H1 (cell line): ENCODE data around the gene THADA. TPM values are rescaled to one million over a fixed set of nuclear protein-coding genes. Genes with fewer than 3 reads are reported as not detected.

Source experiments
- CTCF ChIA-PET: fragments of 300-600 bp; sonication (Branson Sonifier 250); formaldehyde crosslinking; loops from one replicate; lab custom pipeline; 2021; ENCODE audit not compliant: partially characterized antibody; lab: Charles Lee
- POLR2A ChIA-PET: fragments of 300-600 bp; sonication (Branson Sonifier 250); formaldehyde crosslinking; loops from one replicate; lab custom pipeline; 2021; ENCODE audit warnings: inconsistent platforms; ENCODE audit not compliant: partially characterized antibody; lab: Charles Lee
- DNase-seq, 2 experiments: peaks; one replicate each; pipeline versions ENCODE4 v3.0.0 to v3.0.0-alpha.2; 2010 to 2022; ENCODE audit warnings: low spot score in 2 of 2, low read depth in 1 of 2, mixed read lengths in 1 of 2
- FAIRE-seq: peaks from 2 replicates; lab custom pipeline; 2011; peaks lifted over from hg19 to GRCh38; lab: Jason Lieb, UNC
- H2AFZ ChIP-seq: 2 replicates; pipeline ENCODE4 v1.8.1; 2012; ENCODE audit warnings: low read length, inconsistent platforms
- H2AK5ac ChIP-seq: 2 replicates; pipeline ENCODE4 v1.6.1; 2013; ENCODE audit warnings: low read depth, low read length
- H2BK120ac ChIP-seq: replicated peaks from 2 replicates; pipeline ENCODE3; 2013; ENCODE audit warnings: low read depth, low read length, inconsistent platforms
- H2BK12ac ChIP-seq: 2 replicates; pipeline ENCODE4 v1.6.1; 2013; ENCODE audit warnings: low read depth, low read length
- H2BK15ac ChIP-seq: 2 replicates; pipeline ENCODE4 v1.6.1; 2013; ENCODE audit warnings: low read length
- H2BK20ac ChIP-seq: 2 replicates; pipeline ENCODE4 v1.6.1; 2013; ENCODE audit warnings: low read length
- H2BK5ac ChIP-seq: 2 replicates; pipeline ENCODE4 v1.6.1; 2013; ENCODE audit warnings: low read depth, low read length
- H3K14ac ChIP-seq: 2 replicates; pipeline ENCODE4 v1.6.1; 2013; ENCODE audit warnings: inconsistent platforms; ENCODE audit not compliant: insufficient read length
- H3K18ac ChIP-seq: 2 replicates; pipeline ENCODE4 v1.6.1; 2013; ENCODE audit warnings: low read length; ENCODE audit errors: extremely low read depth
- H3K23ac ChIP-seq: 2 replicates; pipeline ENCODE4 v1.6.1; 2013; ENCODE audit warnings: inconsistent platforms; ENCODE audit not compliant: insufficient read length
- H3K23me2 ChIP-seq: 2 replicates; pipeline ENCODE4 v1.6.1; 2013; ENCODE audit warnings: low read depth, low read length
- H3K27ac ChIP-seq: 2 replicates; pipeline ENCODE4 v1.6.1; 2011; ENCODE audit warnings: low read depth, low read length, inconsistent platforms
- H3K27me3 ChIP-seq, 4 experiments: replicated peaks in 1 of 4; 1 replicate in 1 of 4; 2 replicates in 3 of 4; pipeline versions ENCODE4 v1.6.1 to v1.8.1; 2011 to 2013; ENCODE audit warnings: low read length in 3 of 4, mild to moderate bottlenecking in 3 of 4, inconsistent platforms in 2 of 4, mixed read lengths in 2 of 4, moderate library complexity in 1 of 4; ENCODE audit not compliant: control insufficient read depth in 3 of 4, insufficient read depth in 3 of 4; ENCODE audit errors: extremely low read depth in 1 of 4
- H3K36me3 ChIP-seq, 4 experiments: 2 replicates each; pipeline versions ENCODE4 v1.6.1 to v1.8.1; 2011 to 2013; ENCODE audit warnings: mild to moderate bottlenecking in 4 of 4, low read length in 3 of 4, moderate library complexity in 2 of 4, control low read depth in 1 of 4, inconsistent platforms in 1 of 4; ENCODE audit not compliant: insufficient read depth in 4 of 4, control insufficient read depth in 2 of 4
- H3K4ac ChIP-seq: replicated peaks from 2 replicates; pipeline ENCODE3; 2013; ENCODE audit warnings: low read length, low read depth, mixed read lengths, inconsistent platforms; ENCODE audit not compliant: insufficient read length
- H3K4me1 ChIP-seq, 4 experiments: replicated peaks in 1 of 4; 1 replicate in 1 of 4; 2 replicates in 3 of 4; pipeline versions ENCODE4 v1.6.1 to v1.8.1; 2011 to 2013; ENCODE audit warnings: low read length in 3 of 4, inconsistent platforms in 2 of 4, mixed read lengths in 1 of 4; ENCODE audit not compliant: insufficient read depth in 4 of 4, control insufficient read depth in 3 of 4
- H3K4me2 ChIP-seq, 2 experiments: 2 replicates each; pipeline versions ENCODE4 v1.6.1 to v1.8.1; 2011 to 2013; ENCODE audit warnings: low read depth in 2 of 2, low read length in 2 of 2, control low read depth in 1 of 2, inconsistent platforms in 1 of 2, mild to moderate bottlenecking in 1 of 2; ENCODE audit not compliant: insufficient read depth in 1 of 2
- H3K4me3 ChIP-seq, 4 experiments: fragments of 200-600, 300-600 bp in 1 of 4; sonication (generic), shearing (Covaris generic), sonication (Bioruptor Twin) in 1 of 4; 2 replicates each; pipeline versions ENCODE4 v1.5.1 to v1.8.1; 2011 to 2016; ENCODE audit warnings: low read length in 4 of 4, low read depth in 3 of 4, control low read depth in 2 of 4, inconsistent platforms in 2 of 4, mild to moderate bottlenecking in 2 of 4, mixed read lengths in 1 of 4, moderate library complexity in 1 of 4; ENCODE audit not compliant: insufficient read depth in 2 of 4; ENCODE audit errors: extremely low read depth in 1 of 4
- H3K56ac ChIP-seq: replicated peaks from 2 replicates; pipeline ENCODE3; 2013; ENCODE audit warnings: low read depth, mild to moderate bottlenecking, mixed read lengths, low read length, inconsistent platforms; ENCODE audit not compliant: insufficient read length
- H3K79me1 ChIP-seq: 2 replicates; pipeline ENCODE4 v1.6.1; 2013; ENCODE audit warnings: low read depth, low read length, control low read depth
- H3K79me2 ChIP-seq, 2 experiments: 2 replicates each; pipeline versions ENCODE4 v1.6.1 to v1.8.1; 2012 to 2013; ENCODE audit warnings: low read length in 2 of 2, mild to moderate bottlenecking in 2 of 2, inconsistent platforms in 1 of 2; ENCODE audit not compliant: insufficient read depth in 2 of 2, control insufficient read depth in 1 of 2
- H3K9ac ChIP-seq, 4 experiments: replicated peaks in 1 of 4; 1 replicate in 1 of 4; 2 replicates in 3 of 4; pipeline versions ENCODE4 v1.6.1 to v1.8.1; 2011 to 2013; ENCODE audit warnings: low read depth in 3 of 4, low read length in 3 of 4, control low read depth in 2 of 4, mild to moderate bottlenecking in 2 of 4, moderate library complexity in 2 of 4, inconsistent platforms in 1 of 4; ENCODE audit errors: extremely low read depth in 1 of 4
- H3K9me3 ChIP-seq, 2 experiments: 2 replicates each; pipeline versions ENCODE4 v1.6.1 to v1.8.1; 2012 to 2013; ENCODE audit warnings: mild to moderate bottlenecking in 2 of 2, moderate library complexity in 2 of 2, control low read depth in 1 of 2, inconsistent platforms in 1 of 2, low read depth in 1 of 2, low read length in 1 of 2, mixed read lengths in 1 of 2; ENCODE audit not compliant: insufficient read depth in 2 of 2
- H4K20me1 ChIP-seq, 2 experiments: replicated peaks in 1 of 2; 2 replicates each; pipeline versions ENCODE3 to v1.8.1; 2011 to 2013; ENCODE audit warnings: inconsistent platforms in 2 of 2, low read length in 2 of 2, mild to moderate bottlenecking in 1 of 2; ENCODE audit not compliant: insufficient read depth in 2 of 2, control insufficient read depth in 1 of 2
- H4K5ac ChIP-seq: 2 replicates; pipeline ENCODE4 v1.6.1; 2013; ENCODE audit warnings: low read length, low read depth, mixed read lengths, inconsistent platforms; ENCODE audit not compliant: insufficient read length
- H4K8ac ChIP-seq: 2 replicates; pipeline ENCODE4 v1.8.0; 2013; ENCODE audit warnings: mild to moderate bottlenecking, moderate library complexity, low read length, inconsistent platforms; ENCODE audit not compliant: insufficient read depth; ENCODE audit errors: extremely low read depth
- H4K91ac ChIP-seq: replicated peaks from 2 replicates; pipeline ENCODE3; 2013; ENCODE audit warnings: low read length, mixed read lengths, inconsistent platforms; ENCODE audit not compliant: insufficient read length
- CBX5 ChIP-seq: fragments of 300-800, 300-1000 bp; sonication (generic); IDR thresholded peaks from 2 replicates; pipeline ENCODE4 v1.7.1; 2016; ENCODE audit warnings: antibody characterized with exemption, low read length, low read depth
- PHF8 ChIP-seq: fragments of 200-600 bp; sonication (generic); conservative IDR thresholded peaks from 2 replicates; pipeline ENCODE4 v1.7.1; 2012; ENCODE audit warnings: low read depth, mild to moderate bottlenecking, inconsistent platforms, low read length, moderate library complexity
- RBBP5 ChIP-seq: IDR thresholded peaks from 2 replicates; pipeline ENCODE4 v1.7.1; 2012; ENCODE audit warnings: low read depth, mild to moderate bottlenecking, inconsistent platforms, low read length, moderate library complexity, borderline replicate concordance
- RNF2 ChIP-seq: fragments of 200-900, 300-1000 bp; sonication (generic); IDR thresholded peaks from 2 replicates; pipeline ENCODE4 v1.7.1; 2016; ENCODE audit warnings: borderline replicate concordance, low read depth, mild to moderate bottlenecking, antibody characterized with exemption, low read length; ENCODE audit not compliant: poor library complexity, severe bottlenecking; ENCODE audit errors: missing control alignments
- SAP30 ChIP-seq: fragments of 300-600 bp; sonication (generic); IDR thresholded peaks from 2 replicates; pipeline ENCODE4 v1.7.1; 2012; ENCODE audit warnings: low read length, moderate library complexity, mild to moderate bottlenecking, inconsistent platforms; ENCODE audit not compliant: insufficient read depth, insufficient replicate concordance
- SIN3A ChIP-seq, 2 experiments: IDR thresholded peaks in 1 of 2; conservative IDR thresholded peaks in 1 of 2; 2 replicates each; pipeline ENCODE4 v1.6.1; 2011 to 2012; ENCODE audit warnings: low read length in 2 of 2, improper control_type of control experiment in 1 of 2, low read depth in 1 of 2, mild to moderate bottlenecking in 1 of 2
- USF2 ChIP-seq: IDR thresholded peaks from 2 replicates; pipeline ENCODE4 v1.6.1; 2011; ENCODE audit warnings: low read length, improper control_type of control experiment
- WGBS, 2 experiments: shearing (Covaris generic) in 1 of 2; methylation state at CpG; one replicate each; pipeline versions ENCODE4 v1.1.6 to v1.1.7; 2013 to 2015; ENCODE audit warnings: low lambda C conversion rate in 2 of 2, mixed read lengths in 2 of 2, inconsistent platforms in 1 of 2, low coverage in 1 of 2, missing lambda C conversion rate in 1 of 2; ENCODE audit not compliant: insufficient replicate concordance in 2 of 2, insufficient coverage in 1 of 2, insufficient read length in 1 of 2; ENCODE audit errors: extremely low coverage in 1 of 2, missing lambda C conversion rate in 1 of 2; 5-methylcytosine and 5-hydroxymethylcytosine counted together
- polyA plus RNA-seq, 7 experiments: library from polyadenylated mRNA; depleted of rRNA in 3 of 7; stranded (reverse) in 5 of 7; unstranded in 2 of 7; fragments of >200 nt in 5 of 7; fragments of 200-250 nt in 2 of 7; gene quantifications; 1 replicate in 5 of 7; 2 replicates in 1 of 7; 4 replicates in 1 of 7; pipeline versions ENCODE4 v1.2.1 to v1.2.3, GENCODE V29; 2011 to 2013; ENCODE audit warnings: missing spikeins in 2 of 7, mixed read lengths in 2 of 7
- total RNA-seq: library from RNA; stranded (reverse); fragmentation: NEBNext Ultra II Directional; extraction: Animal tissue kit (Norgen Biotek cat#: 25700); gene quantifications from 2 replicates; pipeline ENCODE4 v1.2.1, GENCODE V29; 2021

THADA gene
- total and polyA plus RNA-seq, 2 of the 8 experiments (the other 6 are each of a cell fraction or from before 2014, with no cell fraction given), result 22.4 to 26.8 TPM

- H3K79me1 ChIP-seq, result no peaks in the 10 kb centered on the region
- H3K18ac ChIP-seq, result no peak overlapping the region
- no peak overlapping the region for H3K4ac ChIP-seq
- no peak overlapping the region for H2BK20ac ChIP-seq
- no peak overlapping the region for H3K56ac ChIP-seq
- H2BK12ac ChIP-seq, result no peak overlapping the region
- no peak overlapping the region for H3K4me2 ChIP-seq
- no peak overlapping the region for H2AK5ac ChIP-seq
- H3K27me3 ChIP-seq, result no peaks in the 10 kb centered on the region
- DNase-seq (no peak), FAIRE-seq (no peak)
- no peak overlapping the region for H3K27ac ChIP-seq
- no peak overlapping the region for H4K8ac ChIP-seq
- H3K4me3 ChIP-seq, result no peak overlapping the region
- H3K23me2 ChIP-seq, result no peaks in the 10 kb centered on the region; the same call in 1 of the 2 replicates
- TF ChIP-seq CBX5 (no peak), SIN3A (conservative IDR thresholded peaks at IDR 0.05 in 1 of 2, IDR thresholded peaks at IDR 0.05 in 1 of 2; ENCODE audit: low read depth in 1 of 2, low read length in 2 of 2) (no peak), USF2 (no peak), RNF2 (no peak), PHF8 (no peak), RBBP5 (no peak), SAP30 (no peak)
- H2BK15ac ChIP-seq, result no peak overlapping the region
- POLR2A ChIA-PET, result no interaction called here
- no peak overlapping the region for H2BK5ac ChIP-seq
- H2BK120ac ChIP-seq, result no peak overlapping the region
- H3K79me2 ChIP-seq, result no peaks in the 10 kb centered on the region
- H2AFZ ChIP-seq, result no peak overlapping the region
- no peak overlapping the region for H4K5ac ChIP-seq
- H3K9ac ChIP-seq, result no peak overlapping the region
- WGBS, 2 experiments, result 86% methylated on average over 1 of the region's 1 CpG; no CpG with 5 or more reads in 1 of the 2 experiments
- H3K36me3 ChIP-seq, result no peaks in the 10 kb centered on the region
- peaks cover 2 to 8% (median 3%) of the 10 kb centered on the region in 4 experiments; a peak in 3 of 7 replicates for H3K4me1 ChIP-seq
- H4K91ac ChIP-seq, result no peak overlapping the region
- no peaks in the 10 kb centered on the region for H3K9me3 ChIP-seq
- no peaks in the 10 kb centered on the region for H4K20me1 ChIP-seq
- H3K23ac ChIP-seq, result no peak overlapping the region
- CTCF ChIA-PET, result interaction anchor here (1.0 to 1.4 kb wide), 3 partner anchors 287 to 523 kb away, joined by 3 read pairs; no protein-coding TSS in a partner anchor
- H3K14ac ChIP-seq, result no peak overlapping the region
These were observed 143.5 kb downstream of the THADA start for GRCh38 chr2:43452318-43452731.
